UCSD-AML1 (cell line): Measurements from ENCODE around the gene PCK2.
"Not testable (repeated sequence)": the region's sequence is repeated elsewhere in the genome, so short reads cannot be mapped to it uniquely, and the experiment has no call there.

Experiments
- DNase-seq: peaks from one replicate; lab custom pipeline; 2025; ENCODE audit not compliant: unreplicated experiment; lab: John Stamatoyannopoulos, UW

Gene PCK2

DNA sequence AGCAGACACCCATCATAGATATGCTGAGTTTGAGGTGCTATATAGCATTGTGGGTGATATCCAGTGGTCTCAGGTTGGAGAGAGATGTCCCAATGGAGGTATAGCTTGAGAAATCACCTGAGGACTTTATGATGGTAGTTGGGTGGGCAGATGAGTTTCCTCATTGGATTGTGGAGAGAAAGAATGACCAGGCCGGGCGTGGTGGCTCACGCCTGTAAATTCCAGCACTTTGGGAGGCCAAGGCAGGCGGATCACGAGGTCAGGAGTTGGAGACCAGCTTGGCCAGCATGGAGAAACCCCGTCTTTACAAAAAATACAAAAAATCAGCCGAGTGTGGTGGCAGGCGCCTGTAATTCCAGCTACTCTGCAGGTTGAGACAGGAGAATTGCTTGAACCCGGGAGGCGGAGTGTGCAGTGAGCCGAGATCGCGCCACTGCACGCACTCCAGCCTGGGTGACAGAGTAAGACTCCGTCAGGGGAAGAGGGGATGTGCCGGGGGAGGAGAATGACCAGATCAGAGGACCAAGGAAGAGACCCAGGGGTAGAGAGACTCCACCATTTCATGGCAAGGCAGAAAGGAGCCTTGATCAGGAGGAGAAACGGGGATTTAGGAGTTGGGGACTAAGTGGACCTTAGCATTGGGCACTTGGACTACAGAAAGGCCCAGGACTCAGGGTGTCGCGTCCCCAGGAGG, 757 bp upstream of the PCK2 start:
- no peak for DNase-seq

DNA sequence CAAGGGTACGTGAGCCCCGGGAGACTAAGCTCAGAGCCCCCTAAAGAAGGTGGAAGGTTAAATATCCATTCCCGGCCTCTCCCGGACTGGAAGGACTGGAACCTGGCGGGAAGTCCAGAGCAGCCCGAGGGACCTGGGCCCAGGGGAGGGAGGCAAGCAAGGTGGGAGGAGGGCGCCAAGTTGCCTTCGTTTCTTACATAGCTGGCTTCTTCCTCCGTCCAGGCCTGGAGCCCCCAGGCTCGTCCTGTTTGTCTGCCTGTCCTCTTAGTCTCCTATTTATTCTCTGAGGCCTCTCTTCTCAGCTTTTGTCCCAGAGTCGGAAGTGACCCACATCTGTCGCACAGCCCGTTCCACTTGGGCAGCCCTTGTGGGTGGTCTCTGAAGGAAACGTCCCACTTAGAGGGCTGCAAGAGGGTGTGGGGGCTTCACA, 745 bp downstream of the PCK2 start:
- DNase-seq, result peak; percentile 57

DNA sequence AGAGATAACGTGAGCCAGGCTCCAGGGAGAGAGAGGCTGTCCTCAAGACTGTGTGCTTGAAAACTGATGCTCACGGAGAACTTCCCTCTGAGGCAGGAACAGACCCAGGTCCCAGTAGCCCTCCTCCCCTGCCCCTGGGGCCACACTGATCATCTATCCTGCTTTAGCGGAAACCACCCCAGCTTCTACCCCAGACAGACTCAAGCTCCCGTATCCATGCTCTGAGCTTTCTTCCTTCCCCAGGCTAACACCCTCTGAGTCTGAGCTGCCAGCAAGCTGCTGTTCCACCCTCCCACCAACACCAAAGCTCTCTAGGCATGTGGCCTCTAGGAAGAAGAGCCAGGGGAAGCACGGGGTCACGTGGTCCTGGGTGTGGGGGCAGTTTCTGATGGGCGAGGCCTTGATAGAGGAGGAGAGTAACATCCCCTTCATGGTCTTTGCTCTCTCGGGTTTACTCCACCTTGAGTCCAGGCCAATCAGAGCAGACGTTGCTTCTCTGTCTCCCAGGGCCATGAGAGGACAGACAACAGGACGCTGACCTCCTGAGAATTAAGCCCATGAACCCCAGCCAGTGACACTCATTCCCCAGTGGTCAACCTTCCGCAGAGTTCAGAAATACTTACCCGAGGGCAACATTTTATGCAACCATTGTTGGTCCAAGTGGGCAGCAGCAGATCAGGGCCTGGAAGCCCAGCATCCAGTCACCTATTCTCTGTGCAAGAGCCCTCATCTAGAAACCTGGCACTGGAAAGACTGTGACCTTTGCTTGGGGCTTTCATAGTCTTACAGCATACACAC, 1.4 kb downstream of the PCK2 start:
- peak; percentile 71 for DNase-seq

DNA sequence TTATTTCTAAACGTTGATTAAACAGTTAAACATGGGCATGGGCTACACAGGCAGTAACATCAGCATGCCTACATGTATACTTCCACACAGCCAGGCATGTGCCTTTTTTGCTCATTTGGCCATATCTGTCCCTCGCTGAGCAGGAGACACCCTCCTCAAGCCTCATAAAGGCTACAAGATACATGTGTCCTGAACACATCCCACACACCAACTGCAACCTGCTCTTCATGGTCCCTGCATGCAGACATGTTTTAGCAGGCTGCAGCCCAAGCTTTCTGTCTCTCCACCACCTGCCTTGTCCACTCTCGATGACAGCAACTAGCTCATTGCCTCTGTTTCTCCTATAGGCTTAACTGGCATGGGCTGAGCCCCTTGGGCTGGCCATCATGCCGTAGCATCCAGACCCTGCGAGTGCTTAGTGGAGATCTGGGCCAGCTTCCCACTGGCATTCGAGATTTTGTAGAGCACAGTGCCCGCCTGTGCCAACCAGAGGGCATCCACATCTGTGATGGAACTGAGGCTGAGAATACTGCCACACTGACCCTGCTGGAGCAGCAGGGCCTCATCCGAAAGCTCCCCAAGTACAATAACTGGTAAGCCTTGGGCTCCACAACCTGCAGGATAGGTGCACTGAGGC, 2.6 kb downstream of the PCK2 start:
- no peak for DNase-seq

DNA sequence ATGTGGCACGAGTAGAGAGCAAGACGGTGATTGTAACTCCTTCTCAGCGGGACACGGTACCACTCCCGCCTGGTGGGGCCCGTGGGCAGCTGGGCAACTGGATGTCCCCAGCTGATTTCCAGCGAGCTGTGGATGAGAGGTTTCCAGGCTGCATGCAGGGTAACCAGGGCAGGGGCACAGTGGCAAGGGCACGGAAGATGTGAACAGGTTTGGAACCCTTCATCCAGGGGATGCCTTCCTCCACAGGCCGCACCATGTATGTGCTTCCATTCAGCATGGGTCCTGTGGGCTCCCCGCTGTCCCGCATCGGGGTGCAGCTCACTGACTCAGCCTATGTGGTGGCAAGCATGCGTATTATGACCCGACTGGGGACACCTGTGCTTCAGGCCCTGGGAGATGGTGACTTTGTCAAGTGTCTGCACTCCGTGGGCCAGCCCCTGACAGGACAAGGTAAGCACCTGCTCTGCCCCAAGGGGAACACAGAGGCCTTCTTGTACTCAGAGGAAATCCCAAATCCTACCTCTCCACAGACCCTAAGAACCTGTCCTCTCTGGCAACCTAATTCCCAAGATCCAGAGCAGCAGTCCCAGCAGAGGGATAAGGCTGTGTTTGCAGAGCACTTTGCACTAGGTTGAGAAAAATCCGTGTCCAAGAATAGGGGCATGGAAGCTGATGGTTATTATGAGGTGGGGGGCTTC, 4.3 kb downstream of the PCK2 start:
- DNase-seq, result no peak

DNA sequence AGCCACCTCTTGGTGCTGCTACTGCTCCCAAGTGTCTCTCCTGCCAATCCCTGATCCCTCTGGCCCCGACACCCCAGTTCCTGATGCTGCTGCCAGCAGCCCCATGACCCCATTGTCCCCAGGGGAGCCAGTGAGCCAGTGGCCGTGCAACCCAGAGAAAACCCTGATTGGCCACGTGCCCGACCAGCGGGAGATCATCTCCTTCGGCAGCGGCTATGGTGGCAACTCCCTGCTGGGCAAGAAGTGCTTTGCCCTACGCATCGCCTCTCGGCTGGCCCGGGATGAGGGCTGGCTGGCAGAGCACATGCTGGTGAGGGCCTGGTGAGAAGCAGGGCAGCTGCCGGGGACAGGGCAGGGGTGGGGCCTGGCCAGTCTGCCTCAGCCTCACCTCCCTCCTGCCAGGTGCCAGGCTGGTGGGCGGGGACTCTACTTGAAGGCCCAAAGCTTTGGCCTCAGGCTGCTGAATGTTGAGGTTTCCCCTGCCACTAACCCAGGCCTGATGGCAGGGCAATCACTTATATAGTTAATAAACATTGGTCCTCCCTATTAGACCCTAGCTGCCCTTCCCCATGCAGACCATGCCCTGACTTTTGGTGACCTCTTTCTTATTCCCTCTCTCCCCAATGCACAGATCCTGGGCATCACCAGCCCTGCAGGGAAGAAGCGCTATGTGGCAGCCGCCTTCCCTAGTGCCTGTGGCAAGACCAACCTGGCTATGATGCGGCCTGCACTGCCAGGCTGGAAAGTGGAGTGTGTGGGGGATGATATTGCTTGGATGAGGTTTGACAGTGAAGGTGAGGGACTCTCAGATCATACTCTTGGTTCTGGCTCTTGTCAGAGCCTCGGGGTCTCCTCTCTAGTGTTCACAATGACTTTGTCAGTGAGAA, 5.1 kb downstream of the PCK2 start:
- DNase-seq, result no peak

DNA sequence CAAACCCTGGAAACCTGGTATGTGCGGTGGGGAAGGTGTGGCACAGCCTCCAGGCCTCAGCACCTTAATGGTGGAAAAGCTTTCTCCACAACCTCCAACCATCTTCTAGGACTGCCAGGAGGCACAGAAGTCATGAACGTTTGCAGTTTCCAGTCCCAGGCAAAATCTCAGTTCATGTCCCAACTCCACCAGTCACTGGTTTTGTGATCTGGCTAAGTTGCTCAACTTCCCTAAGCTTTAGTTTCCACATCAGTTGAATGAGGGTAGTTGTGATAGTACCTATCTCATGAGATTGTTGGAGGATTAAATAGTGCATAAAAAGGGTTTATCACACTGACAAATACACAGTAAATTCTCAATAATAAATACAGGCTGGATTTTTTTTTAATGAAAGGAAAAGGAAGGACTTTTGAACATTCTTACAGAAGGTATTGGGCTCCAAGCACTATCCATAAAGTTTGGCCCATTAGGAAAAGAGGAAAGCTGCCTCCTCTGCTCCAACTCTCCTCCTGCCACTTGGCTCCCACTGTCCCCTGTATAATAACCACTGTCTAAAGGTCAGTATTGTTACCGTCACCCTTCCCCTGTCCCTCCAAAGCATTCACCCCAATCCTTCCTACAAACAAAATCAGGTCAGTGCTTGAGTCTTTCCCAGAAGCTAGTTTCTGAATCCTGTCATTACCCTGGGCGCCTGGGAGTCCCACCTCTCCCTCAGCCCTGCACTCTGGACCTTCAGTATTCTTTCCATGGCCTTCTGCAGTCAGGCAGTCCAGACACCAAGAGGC, 6.3 kb downstream of the PCK2 start:
- no peak for DNase-seq

DNA sequence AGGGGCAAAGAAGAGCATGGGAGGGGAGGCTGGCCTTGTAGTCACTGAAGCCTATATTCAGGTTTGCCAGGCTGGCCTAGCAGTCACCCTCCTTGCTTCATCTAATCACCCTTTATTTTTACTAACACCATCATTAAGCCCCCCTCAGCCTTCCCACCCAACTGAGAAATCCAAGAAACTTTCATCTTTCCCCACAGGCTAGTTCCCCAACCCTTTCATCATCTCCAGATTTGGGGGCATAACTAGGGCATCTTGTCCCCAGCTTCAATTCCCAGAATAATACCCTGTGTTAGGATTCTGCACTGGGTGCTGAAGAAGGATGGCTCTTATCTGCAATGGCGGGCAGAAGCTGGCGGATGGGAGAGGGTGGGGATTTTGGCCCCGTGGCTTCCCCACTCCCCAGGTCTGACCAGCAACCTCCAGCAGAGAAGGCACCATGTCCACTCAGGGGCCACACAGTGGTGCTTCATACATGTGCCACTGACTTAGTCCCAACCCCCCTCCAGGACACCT, 6.9 kb downstream of the PCK2 start:
- no peak for DNase-seq

DNA sequence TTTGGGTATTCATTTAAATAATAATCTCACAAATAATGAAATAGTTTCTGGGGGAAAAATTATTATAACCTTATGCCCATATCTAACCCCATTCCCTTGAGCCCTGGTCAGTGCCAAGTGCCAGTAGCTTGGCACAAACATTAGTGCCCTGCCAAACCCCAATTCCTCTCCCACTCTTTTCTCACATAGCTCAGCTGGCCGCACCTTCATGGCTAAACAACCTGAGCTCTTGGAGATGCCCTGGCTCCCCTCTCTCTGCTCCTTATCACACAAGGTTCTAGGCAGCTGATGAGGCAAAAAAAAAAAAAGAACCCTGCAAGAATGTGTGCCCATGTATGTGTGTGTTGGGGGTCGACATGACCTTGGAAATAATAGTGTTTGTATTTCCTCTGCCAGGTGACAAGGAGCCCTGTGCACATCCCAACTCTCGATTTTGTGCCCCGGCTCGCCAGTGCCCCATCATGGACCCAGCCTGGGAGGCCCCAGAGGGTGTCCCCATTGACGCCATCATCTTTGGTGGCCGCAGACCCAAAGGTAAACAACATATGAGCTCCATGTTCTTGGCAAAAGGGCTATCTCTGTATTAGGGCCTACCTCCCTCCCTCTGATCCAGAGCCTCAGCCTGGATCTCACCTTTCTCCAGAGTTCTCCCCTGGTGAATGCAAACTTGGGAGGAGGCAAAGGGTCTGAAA, 8.4 kb downstream of the PCK2 start:
- DNase-seq, result no peak

DNA sequence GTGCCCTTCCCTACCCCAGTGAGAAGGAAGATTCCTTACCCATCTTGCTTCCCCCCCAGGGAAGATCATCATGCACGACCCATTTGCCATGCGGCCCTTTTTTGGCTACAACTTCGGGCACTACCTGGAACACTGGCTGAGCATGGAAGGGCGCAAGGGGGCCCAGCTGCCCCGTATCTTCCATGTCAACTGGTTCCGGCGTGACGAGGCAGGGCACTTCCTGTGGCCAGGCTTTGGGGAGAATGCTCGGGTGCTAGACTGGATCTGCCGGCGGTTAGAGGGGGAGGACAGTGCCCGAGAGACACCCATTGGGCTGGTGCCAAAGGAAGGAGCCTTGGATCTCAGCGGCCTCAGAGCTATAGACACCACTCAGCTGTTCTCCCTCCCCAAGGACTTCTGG, 9.3 kb downstream of the PCK2 start:
- no peak for DNase-seq

DNA sequence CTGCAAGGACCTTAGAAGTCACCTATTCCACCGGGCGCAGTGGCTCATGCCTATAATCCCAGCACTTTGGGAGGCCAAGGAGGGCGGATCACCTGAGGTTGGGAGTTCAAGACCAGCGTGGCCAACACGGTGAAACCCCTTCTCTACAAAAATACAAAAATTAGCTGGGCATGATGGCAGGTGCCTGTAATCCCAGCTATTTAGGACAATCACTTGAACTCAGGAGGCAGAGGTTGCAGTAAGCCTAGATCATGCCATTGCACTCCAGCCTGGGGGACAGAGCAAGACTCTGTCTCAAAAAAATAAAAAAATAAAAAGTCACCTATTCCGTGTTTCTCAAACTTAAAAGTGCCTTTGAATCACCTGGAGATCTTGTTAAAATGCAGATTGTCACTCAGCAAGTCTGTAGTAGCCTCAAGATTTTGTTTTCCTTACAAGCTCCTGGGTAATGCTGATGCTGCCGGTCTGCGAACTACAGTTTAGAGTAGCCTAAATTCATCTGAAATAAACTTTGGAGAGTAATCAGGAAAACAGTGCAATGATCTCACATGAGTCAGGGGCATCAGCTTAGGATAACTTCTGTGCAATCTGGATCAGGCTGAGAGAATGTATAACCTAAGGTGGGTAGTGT, 11.6 kb downstream of the PCK2 start:
- not testable (repeated sequence) for DNase-seq

DNA sequence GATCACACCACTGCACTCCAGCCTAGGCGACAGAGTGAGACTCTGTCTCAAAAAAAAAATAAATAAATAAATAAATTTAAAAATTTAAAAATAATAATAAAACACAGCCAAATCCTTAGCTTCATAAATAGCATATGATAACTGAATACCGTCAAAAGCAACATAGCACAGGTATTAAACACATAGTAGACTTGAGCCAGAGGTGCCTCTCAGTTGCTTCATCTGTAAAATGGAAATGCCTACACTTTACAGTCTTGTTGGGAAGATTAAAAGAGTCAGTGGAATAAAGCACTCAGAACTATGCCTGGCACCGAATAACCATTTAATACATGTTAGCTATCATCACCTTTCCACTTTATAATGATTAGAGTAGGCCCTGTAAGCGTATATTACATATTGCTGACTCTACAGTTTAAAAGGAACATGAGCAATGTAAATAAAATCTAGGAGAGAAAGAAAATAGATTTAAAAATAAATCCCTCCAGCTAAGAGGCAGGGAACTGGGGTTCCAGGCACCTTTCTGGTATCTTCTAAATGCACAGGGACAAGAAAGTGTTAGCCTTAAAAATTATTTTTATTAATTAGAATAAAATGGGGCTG, 12.7 kb downstream of the PCK2 start:
- no peak for DNase-seq

DNA sequence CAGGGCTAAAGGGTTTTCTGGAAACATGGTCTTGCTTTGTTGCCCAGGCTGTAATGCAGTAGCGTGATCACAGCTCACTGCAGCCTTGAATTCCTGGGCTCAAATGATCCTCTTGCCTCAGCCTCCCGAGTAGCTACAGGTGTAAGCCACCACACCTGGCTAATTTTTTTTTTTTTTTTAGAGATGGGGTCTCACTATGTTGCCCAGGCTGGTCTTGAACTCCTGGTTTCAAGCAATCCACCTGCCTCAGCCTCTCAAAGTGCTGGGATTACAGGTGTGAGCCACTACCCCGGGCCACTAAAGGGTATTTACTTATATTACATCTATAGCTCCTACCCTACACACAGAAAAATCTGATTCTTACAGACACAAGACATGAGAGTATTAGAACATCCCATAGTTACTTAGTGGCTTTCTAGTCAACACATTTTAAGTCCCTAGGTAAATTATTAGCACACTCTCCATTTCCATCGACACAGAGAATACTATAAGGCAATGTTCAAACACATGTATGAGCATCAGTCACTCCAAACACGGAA, 14.3 kb downstream of the PCK2 start:
- DNase-seq, result no peak

DNA sequence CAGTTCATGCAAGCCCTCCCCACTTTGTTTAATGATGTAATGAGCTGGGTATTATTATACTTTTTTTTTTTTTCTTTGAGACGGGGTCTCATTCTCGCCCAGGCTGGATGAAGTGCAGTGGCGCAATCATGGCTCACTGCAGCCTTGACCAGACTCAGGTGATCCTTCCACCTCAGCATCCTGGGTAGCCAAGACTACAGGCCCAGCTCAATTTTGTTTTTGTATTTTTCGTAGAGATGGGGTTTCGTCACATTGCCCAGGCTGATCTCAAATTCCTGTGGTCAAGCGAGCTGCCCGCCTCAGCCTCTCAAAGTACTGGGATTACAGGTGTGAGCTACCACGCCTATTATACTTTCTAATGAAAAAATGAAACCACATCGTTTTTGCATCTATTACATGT, 15.9 kb downstream of the PCK2 start:
- no peak for DNase-seq

DNA sequence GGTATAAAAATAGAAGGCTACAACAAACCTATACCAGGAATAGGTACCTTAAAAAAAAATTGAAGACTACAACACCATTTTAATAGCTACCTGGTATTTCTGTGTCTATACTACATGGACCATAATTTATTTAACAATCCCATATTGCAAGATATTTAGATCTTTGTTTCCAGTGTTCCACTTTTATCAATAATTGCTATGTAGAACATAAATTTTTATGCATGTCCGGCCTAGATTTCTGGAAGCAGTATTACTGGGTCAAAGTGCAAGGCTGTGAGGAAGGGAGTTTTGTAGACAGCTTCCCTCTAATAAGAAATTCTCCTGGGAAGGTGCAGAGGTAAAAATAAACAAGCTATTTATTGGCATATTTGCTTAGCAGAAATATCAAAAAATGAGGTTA, 16.4 kb downstream of the PCK2 start:
- no peak for DNase-seq

DNA sequence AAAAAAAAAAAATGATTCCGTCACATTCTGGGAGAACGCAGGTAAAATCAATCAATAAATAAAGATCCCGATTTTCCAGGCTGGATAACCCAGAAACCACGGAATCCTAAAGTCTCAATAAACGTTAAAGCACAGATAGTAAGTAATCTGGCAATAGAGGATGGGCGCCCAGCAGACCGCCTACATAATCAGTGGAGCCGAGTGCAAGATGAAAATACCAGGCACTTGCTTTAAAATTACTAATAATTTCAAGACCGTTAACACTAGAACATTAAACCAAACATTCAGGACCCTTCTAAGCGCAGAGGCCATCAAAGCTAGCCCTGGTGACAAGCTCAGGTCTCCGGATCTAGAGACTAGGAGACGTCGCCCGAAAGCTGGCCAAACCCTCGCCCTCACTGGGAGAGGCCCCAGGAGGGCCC, 19.3 kb downstream of the PCK2 start:
- DNase-seq, result no peak

DNA sequence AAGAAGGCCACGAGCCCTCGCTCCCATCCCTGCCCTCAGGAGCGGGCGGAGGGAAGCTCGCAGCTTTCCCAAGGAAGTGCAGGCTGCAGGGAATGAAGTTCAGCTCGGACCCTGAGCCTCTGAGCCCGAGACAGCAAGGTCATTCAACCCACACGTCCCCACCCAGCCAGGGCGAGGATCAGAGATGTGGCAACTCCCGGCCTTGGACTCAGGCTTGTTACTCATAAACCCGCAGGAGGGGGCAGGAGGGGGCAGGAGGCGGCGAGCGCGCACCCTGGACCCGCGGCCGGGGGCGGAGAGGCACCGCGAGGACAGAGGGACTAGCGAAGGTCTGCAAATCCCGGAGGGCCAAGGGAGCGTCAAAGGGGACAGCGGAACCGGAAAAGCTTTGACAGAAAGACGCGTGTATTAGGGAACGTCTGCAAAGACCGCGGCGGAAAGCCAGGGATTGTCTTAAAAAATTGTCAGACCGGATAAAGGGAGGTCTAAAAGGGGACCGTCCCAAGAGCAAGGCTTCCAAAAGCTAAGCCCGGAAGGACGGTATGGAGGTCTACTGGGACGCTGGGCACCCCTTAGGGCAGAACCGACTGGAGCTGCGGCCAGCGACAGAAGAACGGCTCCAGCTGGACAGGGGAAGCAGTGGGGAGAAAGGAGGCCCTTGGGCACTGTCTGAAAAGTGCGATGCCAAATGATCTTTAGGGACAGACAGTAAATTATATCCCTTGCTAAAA, 19.9 kb downstream of the PCK2 start:
- peak; percentile 92 for DNase-seq
